SK-N-SH (cell line): ENCODE measurements around the gene SLC2A1. TPM values are rescaled to one million over a fixed set of nuclear protein-coding genes. Genes with fewer than 3 reads are reported as not detected.

Experiments
- CTCF ChIA-PET: fragments of 300-600, 350-600 bp; formaldehyde crosslinking; extraction: SDS; loops from one replicate; lab custom pipeline; 2021; lab: Yijun Ruan, JAX
- POLR2A ChIA-PET: fragments of 350-600 bp; sonication (Branson Sonifier 250); formaldehyde crosslinking; extraction: SDS; loops from one replicate; lab custom pipeline; 2020; ENCODE audit warnings: antibody characterized with exemption, inconsistent platforms; lab: Yijun Ruan, JAX
- DNase-seq: peaks from one replicate; pipeline ENCODE4 v3.0.0; 2012
- H2AFZ ChIP-seq: fragments of 200-600 bp; sonication (generic); 2 replicates; pipeline ENCODE4 v1.8.1; 2016; ENCODE audit warnings: antibody characterized with exemption, mild to moderate bottlenecking, low read depth
- H3F3A ChIP-seq: fragments of 200-600 bp; sonication (generic); replicated peaks from 2 replicates; pipeline ENCODE3; 2016; ENCODE audit warnings: antibody characterized with exemption, mild to moderate bottlenecking; ENCODE audit not compliant: insufficient read depth
- H3K27ac ChIP-seq, 2 experiments: fragments of 200-500 bp in 1 of 2; fragments of 200-600 bp in 1 of 2; sonication (Bioruptor generic) in 1 of 2; sonication (generic), shearing (Covaris generic) in 1 of 2; 2 replicates each; pipeline versions ENCODE4 v1.5.1 to v1.6.1; 2014 to 2016; ENCODE audit warnings: low read depth in 2 of 2, inconsistent platforms in 1 of 2, low read length in 1 of 2, mild to moderate bottlenecking in 1 of 2, mixed read lengths in 1 of 2
- H3K27me3 ChIP-seq: fragments of 200-600 bp; sonication (generic), shearing (Covaris generic); 2 replicates; pipeline ENCODE4 v1.6.1; 2016; ENCODE audit warnings: mixed run types; ENCODE audit not compliant: insufficient read depth
- H3K36me3 ChIP-seq, 2 experiments: fragments of 200-500 bp in 1 of 2; fragments of 200-600 bp in 1 of 2; sonication (Bioruptor generic) in 1 of 2; sonication (generic) in 1 of 2; replicated peaks in 1 of 2; 2 replicates each; pipeline versions ENCODE3 to v1.5.1; 2014 to 2016; ENCODE audit warnings: low read length in 1 of 2, mild to moderate bottlenecking in 1 of 2; ENCODE audit not compliant: insufficient read depth in 2 of 2, control insufficient read depth in 1 of 2
- H3K4me1 ChIP-seq, 2 experiments: fragments of 200-500 bp in 1 of 2; fragments of 200-600 bp in 1 of 2; sonication (Bioruptor generic) in 1 of 2; sonication (generic), shearing (Covaris generic) in 1 of 2; 2 replicates each; pipeline versions ENCODE4 v1.5.1 to v1.6.1; 2014 to 2016; ENCODE audit warnings: low read depth in 1 of 2, low read length in 1 of 2, mixed run types in 1 of 2; ENCODE audit not compliant: insufficient read depth in 2 of 2, control insufficient read depth in 1 of 2
- H3K4me2 ChIP-seq: fragments of 200-600 bp; sonication (generic), shearing (Covaris generic); 2 replicates; pipeline ENCODE4 v1.6.1; 2017; ENCODE audit warnings: mixed run types
- H3K4me3 ChIP-seq, 2 experiments: fragments of 200-500 bp in 1 of 2; fragments of 200-600 bp in 1 of 2; sonication (Bioruptor generic) in 1 of 2; sonication (generic), shearing (Covaris generic) in 1 of 2; 2 replicates each; pipeline versions ENCODE4 v1.5.1 to v1.8.1; 2014 to 2016; ENCODE audit warnings: low read depth in 2 of 2, inconsistent platforms in 1 of 2, low read length in 1 of 2, mild to moderate bottlenecking in 1 of 2, mixed read lengths in 1 of 2, moderate library complexity in 1 of 2
- H3K79me2 ChIP-seq: fragments of 200-600 bp; sonication (generic); 2 replicates; pipeline ENCODE4 v1.8.1; 2017; ENCODE audit warnings: mild to moderate bottlenecking; ENCODE audit not compliant: insufficient read depth
- H3K9ac ChIP-seq: fragments of 200-600 bp; sonication (generic); 2 replicates; pipeline ENCODE4 v1.6.1; 2017; ENCODE audit warnings: mixed run types
- H3K9me2 ChIP-seq: fragments of 200-600 bp; sonication (generic); 2 replicates; pipeline ENCODE4 v1.6.1; 2017; ENCODE audit warnings: mixed run types
- H3K9me3 ChIP-seq: fragments of 200-600 bp; sonication (generic); 2 replicates; pipeline ENCODE4 v1.6.1; 2017; ENCODE audit warnings: mixed run types, mild to moderate bottlenecking, moderate library complexity
- H4K20me1 ChIP-seq: fragments of 200-600 bp; sonication (generic); 2 replicates; pipeline ENCODE4 v1.6.1; 2017; ENCODE audit warnings: mild to moderate bottlenecking, mixed run types; ENCODE audit not compliant: insufficient read depth
- CTCF ChIP-seq: fragments of 200-600 bp; sonication (generic); IDR thresholded peaks from 2 replicates; pipeline ENCODE4 v1.6.1; 2017; ENCODE audit warnings: antibody characterized with exemption, mild to moderate bottlenecking, moderate library complexity
- EP300 ChIP-seq, 2 experiments: IDR thresholded peaks; 2 replicates each; pipeline versions ENCODE4 v1.4.0 to v1.6.1; 2012; ENCODE audit warnings: borderline replicate concordance in 1 of 2, low read depth in 1 of 2, low read length in 1 of 2
- FOSL2 ChIP-seq: IDR thresholded peaks from 2 replicates; pipeline ENCODE4 v1.4.0; 2012; ENCODE audit warnings: low read depth, mild to moderate bottlenecking, moderate library complexity, borderline replicate concordance
- FOXJ3 ChIP-seq: sonication (generic); formaldehyde crosslinking; IDR thresholded peaks from 2 replicates; pipeline ENCODE4 v1.5.1; 2020; ENCODE audit warnings: mild to moderate bottlenecking, missing genetic modification reagents
- GATA2 ChIP-seq: sonication (generic); formaldehyde crosslinking; IDR thresholded peaks from 2 replicates; pipeline ENCODE4 v1.5.0; 2020; ENCODE audit warnings: mild to moderate bottlenecking, missing genetic modification reagents
- IRF3 ChIP-seq: fragments of 150-350 bp; IDR thresholded peaks from 2 replicates; pipeline ENCODE4 v1.6.1; 2016; ENCODE audit warnings: mild to moderate bottlenecking, low read depth, low read length
- JUND ChIP-seq: IDR thresholded peaks from 2 replicates; pipeline ENCODE4 v1.4.0; 2012
- MEF2A ChIP-seq: IDR thresholded peaks from 2 replicates; pipeline ENCODE4 v1.4.0; 2012; ENCODE audit warnings: low read depth, borderline replicate concordance
- NRF1 ChIP-seq: IDR thresholded peaks from 2 replicates; pipeline ENCODE4 v1.6.1; 2012; ENCODE audit warnings: low read depth, mild to moderate bottlenecking, low read length
- PBX3 ChIP-seq: IDR thresholded peaks from 2 replicates; pipeline ENCODE4; 2012
- RAD21 ChIP-seq: IDR thresholded peaks from 2 replicates; pipeline ENCODE4 v1.6.1; 2012; ENCODE audit warnings: mild to moderate bottlenecking, low read length
- RCOR1 ChIP-seq: fragments of 150-350 bp; IDR thresholded peaks from 2 replicates; pipeline ENCODE4 v1.6.1; 2017; ENCODE audit warnings: antibody characterized with exemption, low read length
- RXRA ChIP-seq: IDR thresholded peaks from 2 replicates; pipeline ENCODE4 v1.4.0; 2012; ENCODE audit warnings: low read depth, mild to moderate bottlenecking, borderline replicate concordance
- SIN3A ChIP-seq: IDR thresholded peaks from 2 replicates; pipeline ENCODE4 v1.6.1; 2012; ENCODE audit warnings: low read depth, mild to moderate bottlenecking, low read length, moderate library complexity, borderline replicate concordance
- TAF1 ChIP-seq: IDR thresholded peaks from 2 replicates; pipeline ENCODE4 v1.6.1; 2012; ENCODE audit warnings: low read depth, mild to moderate bottlenecking, low read length, moderate library complexity, borderline replicate concordance
- YY1 ChIP-seq: IDR thresholded peaks from 2 replicates; pipeline ENCODE4 v1.4.0; 2012; ENCODE audit warnings: low read depth, mild to moderate bottlenecking
- ZBTB33 ChIP-seq: IDR thresholded peaks from 2 replicates; pipeline ENCODE4 v1.4.0; 2012; ENCODE audit warnings: low read depth, borderline replicate concordance
- WGBS: methylation state at CpG from one replicate; pipeline ENCODE4 v1.1.6; 2017; ENCODE audit warnings: low lambda C conversion rate; 5-methylcytosine and 5-hydroxymethylcytosine counted together
- polyA plus RNA-seq, 3 experiments: library from polyadenylated mRNA; depleted of rRNA; stranded (reverse); fragments of >200 nt; gene quantifications; 2 replicates each; pipeline ENCODE4 v1.2.3, GENCODE V29; 2012

Gene SLC2A1
- polyA plus RNA-seq, 1 of the 3 experiments (the other 2 are of a cell fraction) = 63.8 TPM

GRCh38 chr1:42886046-42886739, 72.5 kb downstream of the SLC2A1 start:
- H4K20me1 ChIP-seq = no peaks in the 10 kb centered on the region
- no peaks in the 10 kb centered on the region for H3K36me3 ChIP-seq
- no peaks in the 10 kb centered on the region for H3K4me1 ChIP-seq
- no peaks in the 10 kb centered on the region; the same call in 1 of the 2 replicates for H3K27me3 ChIP-seq
- H2AFZ ChIP-seq = no peak overlapping the region
- H3F3A ChIP-seq = no peaks in the 10 kb centered on the region
- 67% methylated on average over 8 of the region's 16 CpGs for WGBS
- no peak overlapping the region for H3K9ac ChIP-seq
- no peaks in the 10 kb centered on the region for H3K79me2 ChIP-seq
- CTCF ChIA-PET = no interaction called here
- no peak overlapping the region for H3K4me3 ChIP-seq
- TF ChIP-seq SIN3A (no peak), RXRA (no peak), EP300 (IDR thresholded peaks at IDR 0.05; ENCODE audit: borderline replicate concordance in 1 of 2, low read depth in 1 of 2, low read length in 1 of 2) (no peak), GATA2 (no peak), PBX3 (no peak), TAF1 (no peak), IRF3 (no peak), RAD21 (no peak), FOSL2 (no peak), CTCF (no peak), YY1 (no peak)
- TF ChIP-seq, all 33 proteins: peak for 0
- H3K9me3 ChIP-seq = no peaks in the 10 kb centered on the region
- POLR2A ChIA-PET = no interaction called here
- H3K9me2 ChIP-seq = no peaks in the 10 kb centered on the region
- no peak for DNase-seq
- no peak overlapping the region for H3K4me2 ChIP-seq
- no peak overlapping the region for H3K27ac ChIP-seq

GRCh38 chr1:42880384-42880783, 78.3 kb downstream of the SLC2A1 start:
- H3K9ac ChIP-seq = no peak overlapping the region
- POLR2A ChIA-PET = no interaction called here
- CTCF ChIA-PET = interaction anchor here (0.8 to 1.2 kb wide), 2 partner anchors 33 to 34 kb away, joined by 3 read pairs; partner anchors contain the start of gene ZNF691
- H3K4me1 ChIP-seq = no peaks in the 10 kb centered on the region
- no peak overlapping the region for H3K4me2 ChIP-seq
- H2AFZ ChIP-seq = no peak overlapping the region
- no peaks in the 10 kb centered on the region for H3K9me3 ChIP-seq
- no peaks in the 10 kb centered on the region for H3F3A ChIP-seq
- H3K9me2 ChIP-seq = no peaks in the 10 kb centered on the region
- no peaks in the 10 kb centered on the region for H3K79me2 ChIP-seq
- H4K20me1 ChIP-seq = no peaks in the 10 kb centered on the region
- DNase-seq = no peak
- no peaks in the 10 kb centered on the region for H3K36me3 ChIP-seq
- no peak overlapping the region for H3K4me3 ChIP-seq
- H3K27ac ChIP-seq = no peak overlapping the region
- 30% methylated on average over 2 of the region's 4 CpGs for WGBS
- H3K27me3 ChIP-seq = no peaks in the 10 kb centered on the region; the same call in 1 of the 2 replicates
- TF ChIP-seq RXRA (no peak), NRF1 (no peak), PBX3 (no peak), FOXJ3 (CRISPR knock-in tag) (no peak), JUND (no peak), ZBTB33 (no peak), CTCF (no peak), RAD21 (no peak), GATA2 (no peak), MEF2A (no peak), RCOR1 (no peak)
